NOMO-1 treated with DMSO at 0.1 percent for 48 hours (cell line): ENCODE results near the gene TTLL11.

Experiments used
- DNase-seq: peaks from one replicate; lab custom pipeline; 2025; ENCODE audit not compliant: unreplicated experiment; lab: John Stamatoyannopoulos, UW

The TTLL11 gene

DNA sequence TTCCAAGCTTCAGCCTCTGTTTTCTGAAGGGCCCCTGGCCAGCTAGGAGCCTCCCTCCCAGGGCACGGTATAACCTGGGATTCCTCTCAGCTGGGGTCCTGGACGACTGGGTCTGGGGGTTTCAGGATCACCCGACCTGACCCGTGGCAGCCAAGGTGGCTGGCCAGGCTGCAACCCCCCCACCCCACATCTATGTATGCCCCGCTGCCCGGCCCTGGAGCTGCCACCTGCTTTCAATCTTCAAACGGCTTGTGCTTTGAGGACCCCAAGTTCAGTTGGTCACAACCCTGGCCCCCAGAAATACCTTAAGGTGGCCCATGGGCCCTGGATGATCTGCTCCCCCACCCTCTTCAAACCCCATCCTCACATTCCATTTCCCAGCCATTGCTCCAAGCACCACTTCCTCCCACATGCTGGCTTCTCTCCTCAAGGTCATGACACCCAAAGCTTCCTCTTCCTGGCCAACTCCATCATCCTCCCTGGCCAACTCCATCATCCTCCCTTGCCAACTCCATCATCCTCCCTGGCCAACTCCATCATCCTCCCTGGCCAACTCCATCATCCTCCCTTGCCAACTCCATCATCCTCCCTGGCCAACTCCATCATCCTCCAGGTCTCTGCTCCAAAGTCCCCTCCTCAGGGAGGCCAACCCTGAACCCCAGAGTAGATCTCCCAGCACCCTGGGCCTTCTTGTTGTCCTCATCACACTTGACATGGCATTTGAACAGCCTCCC is 17.2 kb upstream of the TTLL11 start:
- no peak for DNase-seq

- no peak for DNase-seq
These were observed 16.1 kb upstream of the TTLL11 start for GRCh38 chr9:122109035-122109813.

- DNase-seq: no peak
These were observed 14.2 kb upstream of the TTLL11 start for GRCh38 chr9:122107291-122107805.

DNA sequence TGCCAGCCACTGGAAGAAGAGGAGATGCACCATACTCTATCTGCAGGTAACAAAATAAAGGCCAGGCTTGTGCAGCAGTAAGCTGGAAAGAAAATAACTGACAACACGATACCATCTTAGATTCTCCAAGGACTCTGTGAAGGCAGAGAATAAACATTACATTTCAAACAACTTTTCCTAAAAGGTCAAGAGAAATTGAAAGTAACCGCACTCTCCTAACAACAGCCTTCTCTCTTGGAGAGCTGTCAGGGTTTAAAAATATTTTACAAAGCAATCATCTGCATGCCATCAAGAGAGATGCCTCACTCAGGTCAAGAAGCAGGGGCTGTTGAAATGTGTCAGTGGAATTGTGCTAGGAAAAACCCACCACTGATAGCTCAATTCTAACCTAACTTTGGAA is 13.5 kb upstream of the TTLL11 start:
- no peak for DNase-seq

DNA sequence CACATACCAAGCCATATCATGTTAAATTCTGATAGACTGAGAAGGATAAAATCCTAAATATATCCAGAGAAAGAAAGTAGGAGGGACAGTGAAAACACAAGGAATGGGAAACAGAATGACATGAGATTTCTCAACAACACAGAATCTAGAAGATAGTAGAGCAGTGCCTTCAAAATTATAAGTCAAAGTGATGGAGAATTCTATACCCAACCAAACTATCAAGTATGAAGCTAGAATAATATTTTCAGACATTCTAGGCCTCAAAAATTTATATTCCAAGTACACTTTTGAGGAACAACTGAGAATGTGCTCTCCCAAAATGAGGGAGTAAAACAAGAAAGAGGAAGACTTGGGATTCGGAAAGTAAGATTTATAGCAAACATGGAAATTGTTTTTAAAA is 10.9 kb upstream of the TTLL11 start:
- no peak for DNase-seq

GRCh38 chr9:122102156-122102555 is 9.0 kb upstream of the TTLL11 start:
- no peak for DNase-seq

GRCh38 chr9:122100756-122101155 is 7.6 kb upstream of the TTLL11 start:
- DNase-seq: no peak

DNA sequence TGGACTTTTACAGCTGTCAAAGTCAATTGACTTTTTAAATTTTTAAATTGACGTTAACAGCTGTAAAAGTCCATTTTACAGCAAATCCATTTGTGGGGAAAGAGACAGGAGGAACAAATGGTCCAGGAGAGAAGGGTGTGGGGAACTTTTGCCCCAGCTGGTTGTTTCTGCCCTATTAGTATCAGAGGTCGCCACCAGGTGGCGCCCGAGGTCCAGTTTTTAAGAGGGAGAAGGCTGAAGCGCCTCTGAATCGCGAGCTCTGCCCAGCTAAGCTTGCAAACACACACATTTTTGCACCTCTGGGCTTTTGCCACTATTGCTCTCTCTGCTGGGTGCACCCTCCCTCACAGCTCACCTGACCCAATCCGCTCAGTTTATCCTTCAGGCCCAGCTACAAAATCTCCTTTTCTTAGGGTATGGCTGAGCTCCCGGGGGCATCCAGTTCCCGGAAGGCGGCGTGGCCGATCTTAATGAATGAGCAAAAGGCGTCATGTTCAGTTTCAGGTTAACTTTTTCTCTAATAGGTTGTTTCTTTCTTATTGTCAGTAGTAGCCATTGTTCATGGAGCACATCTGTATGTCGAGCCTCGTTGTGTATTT is 6.3 kb upstream of the TTLL11 start:
- DNase-seq: peak; percentile 63

GRCh38 chr9:122097679-122098315 is 4.7 kb upstream of the TTLL11 start:
- DNase-seq: peak; percentile 42

DNA sequence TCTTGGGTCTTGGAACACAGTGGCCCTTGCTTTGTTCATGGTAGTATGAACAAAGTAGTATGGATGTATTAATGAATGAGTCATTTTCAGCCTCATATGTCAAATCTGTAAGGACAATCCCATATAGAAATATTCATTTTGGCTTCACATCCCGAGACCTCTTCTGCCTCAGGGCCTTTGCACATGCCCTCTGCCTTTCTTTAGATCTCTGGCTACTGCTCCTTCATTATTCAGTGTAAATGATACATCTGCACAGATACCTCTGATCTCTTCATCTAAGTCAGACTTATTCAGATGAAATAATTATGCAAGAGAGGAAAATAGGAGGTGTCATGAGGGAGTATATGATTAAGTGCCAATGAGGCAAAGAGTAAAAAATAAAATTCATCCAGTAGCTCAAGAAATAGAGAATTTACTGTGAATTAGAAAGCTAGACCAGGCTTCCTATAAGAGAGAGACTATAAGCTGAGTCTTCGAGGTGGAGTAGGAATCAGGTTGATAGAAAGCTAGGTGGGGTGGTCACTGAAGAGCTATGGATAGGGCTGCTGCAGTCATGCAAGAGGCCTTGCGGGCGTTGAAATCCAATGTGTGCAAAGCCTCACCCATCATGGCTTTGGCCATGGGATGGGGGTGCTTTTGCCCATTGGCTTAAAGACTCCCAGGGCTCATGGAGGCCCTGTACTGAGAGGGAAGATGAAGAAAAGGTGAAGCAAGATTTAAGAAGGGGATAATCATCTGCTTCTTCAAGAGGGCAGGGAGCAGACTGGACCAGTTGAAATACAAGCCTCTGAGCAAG is 3.7 kb upstream of the TTLL11 start:
- no peak for DNase-seq

- DNase-seq: peak; percentile 37
These were observed 2.1 kb upstream of the TTLL11 start for GRCh38 chr9:122095010-122095767.

GRCh38 chr9:122091682-122092592 is 1.2 kb downstream of the TTLL11 start:
- peak; percentile 3 for DNase-seq

DNA sequence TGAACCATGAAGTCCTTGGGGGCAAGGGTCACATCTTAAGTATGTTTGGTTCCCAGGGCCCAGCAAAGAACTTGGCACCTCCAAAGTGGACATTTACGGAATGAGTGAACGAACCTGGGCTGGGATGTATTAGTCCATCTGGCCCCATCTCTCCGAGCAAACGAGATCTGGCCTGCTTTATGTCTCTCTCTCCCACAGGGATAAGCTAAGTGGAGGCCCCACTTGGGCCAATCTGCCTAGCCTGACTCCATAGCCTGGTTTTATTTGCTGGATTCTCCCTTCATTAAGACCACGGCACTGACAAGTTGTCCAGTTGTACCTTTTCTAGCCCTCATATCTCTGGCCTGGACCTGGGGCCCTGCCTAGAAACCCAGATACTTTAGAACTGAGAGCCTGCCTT is 2.1 kb downstream of the TTLL11 start:
- no peak for DNase-seq

DNA sequence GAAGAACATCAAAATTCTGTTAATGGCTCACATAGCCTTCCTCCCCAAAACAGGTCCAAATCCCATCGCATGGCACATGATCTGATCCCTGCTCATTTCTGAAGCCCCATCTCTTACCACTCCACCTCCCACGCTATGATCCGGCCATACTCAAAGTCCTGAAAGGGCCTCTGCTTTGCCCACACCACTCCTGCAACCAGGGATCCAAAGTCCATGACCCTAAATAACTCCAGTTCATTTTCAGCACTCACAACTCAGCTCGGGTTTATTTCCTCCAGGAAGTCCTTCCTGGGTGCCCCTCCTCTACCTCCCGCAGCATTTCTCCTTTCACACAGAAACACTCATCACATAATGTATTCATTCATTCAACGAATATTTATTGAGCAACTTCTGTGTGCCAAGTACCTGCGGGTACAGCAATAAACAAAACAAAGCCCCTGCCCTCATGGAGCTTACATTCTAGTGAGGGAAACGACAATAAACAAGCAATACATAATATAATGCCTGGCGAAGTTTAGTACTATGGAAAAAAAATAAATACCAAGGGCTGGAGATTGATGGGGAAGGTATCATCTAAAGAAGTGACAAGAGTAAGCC is 2.7 kb downstream of the TTLL11 start:
- no peak for DNase-seq

DNA sequence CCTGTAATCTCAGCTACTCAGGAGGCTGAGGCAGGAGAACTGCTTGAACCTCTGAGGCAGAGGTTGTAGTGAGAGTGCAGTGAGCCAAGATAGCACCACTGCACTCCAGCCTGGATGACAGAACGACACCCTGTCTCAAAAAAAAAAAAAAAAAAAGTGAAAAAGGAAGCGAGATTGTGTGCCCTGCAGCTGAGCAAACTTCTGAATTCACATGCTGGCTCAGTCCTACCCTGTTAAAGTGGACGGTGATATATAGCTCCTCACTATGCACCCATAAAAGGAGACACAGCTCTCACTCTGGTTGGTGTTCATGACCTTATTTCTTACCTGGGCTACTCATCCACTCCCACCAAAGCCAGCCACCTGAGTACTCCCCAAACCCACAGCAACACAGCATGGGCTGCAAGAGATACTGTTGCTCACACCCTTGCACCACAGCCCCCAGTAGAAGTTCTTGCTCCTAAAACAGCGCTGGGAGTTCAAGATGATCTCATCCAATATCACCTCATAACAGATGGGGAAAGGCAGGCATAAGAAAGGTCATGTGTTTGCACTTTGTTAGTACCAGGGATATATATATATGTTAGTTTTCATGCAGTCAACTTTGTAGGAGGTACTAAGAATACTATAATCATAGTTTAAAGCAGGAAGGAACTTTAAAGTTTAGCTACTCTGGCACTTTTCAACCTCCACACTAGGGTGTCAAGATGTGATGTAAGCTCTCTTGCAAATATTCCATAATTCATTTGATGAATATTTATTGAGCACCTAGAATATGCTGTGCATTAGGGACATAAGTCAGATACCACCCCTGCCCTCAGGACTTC is 4.0 kb downstream of the TTLL11 start:
- no peak for DNase-seq

GRCh38 chr9:122087406-122088200 is 5.5 kb downstream of the TTLL11 start:
- DNase-seq: no peak

- DNase-seq: no peak
These were observed 6.2 kb downstream of the TTLL11 start for GRCh38 chr9:122086873-122087272.
